Small intestine (tissue), 7 donors: ENCODE measurements around the gene MYZAP. TPM values are rescaled to one million over a fixed set of nuclear protein-coding genes. Genes with fewer than 3 reads are reported as not detected.

ENCODE experiments used
- DNase-seq, 2 donors: peaks; one replicate each; pipeline versions ENCODE4 v3.0.0 to v3.0.0-alpha.2; 2013
- FAIRE-seq: peaks from 2 replicates; lab custom pipeline; 2012; peaks lifted over from hg19 to GRCh38; lab: Jason Lieb, UNC
- H3K27ac ChIP-seq, 3 donors: one replicate each; pipeline ENCODE4 v1.5.1; 2013; ENCODE audit warnings: low read length in 2 of 3, mild to moderate bottlenecking in 2 of 3, control low read depth in 1 of 3, inconsistent platforms in 1 of 3, low read depth in 1 of 3, moderate library complexity in 1 of 3
- H3K27me3 ChIP-seq, 3 donors: one replicate each; pipeline ENCODE4 v1.6.1; 2013; ENCODE audit warnings: low read length in 3 of 3, inconsistent platforms in 1 of 3; ENCODE audit not compliant: control insufficient read depth in 3 of 3, insufficient read depth in 3 of 3
- H3K36me3 ChIP-seq, 3 donors: one replicate each; pipeline ENCODE4 v1.6.1; 2013; ENCODE audit warnings: low read length in 3 of 3, inconsistent platforms in 1 of 3, low read depth in 1 of 3, mild to moderate bottlenecking in 1 of 3, moderate library complexity in 1 of 3; ENCODE audit not compliant: control insufficient read depth in 3 of 3, insufficient read depth in 2 of 3
- H3K4me1 ChIP-seq, 3 donors: one replicate each; pipeline ENCODE4 v1.6.1; 2013; ENCODE audit warnings: low read length in 2 of 3, inconsistent platforms in 1 of 3, low read depth in 1 of 3, mild to moderate bottlenecking in 1 of 3, moderate library complexity in 1 of 3; ENCODE audit not compliant: control insufficient read depth in 3 of 3, insufficient read depth in 2 of 3
- H3K4me3 ChIP-seq, 3 donors: one replicate each; pipeline ENCODE4 v1.5.1; 2013; ENCODE audit warnings: low read length in 3 of 3, control low read depth in 1 of 3, inconsistent platforms in 1 of 3, low read depth in 1 of 3, mild to moderate bottlenecking in 1 of 3, moderate library complexity in 1 of 3
- H3K9me3 ChIP-seq, 2 donors: one replicate each; pipeline ENCODE4 v1.6.1; 2013; ENCODE audit warnings: low read depth in 1 of 2, low read length in 1 of 2; ENCODE audit not compliant: control insufficient read depth in 2 of 2, insufficient read depth in 1 of 2
- WGBS, 3 donors: extraction: QIAGEN DNeasy Blood & Tissue Kit; methylation state at CpG; one replicate each; pipeline ENCODE4 v1.1.7; 2013; 5-methylcytosine and 5-hydroxymethylcytosine counted together
- polyA plus RNA-seq, 4 donors: library from polyadenylated mRNA; stranded (reverse) in 3 of 4; unstranded in 1 of 4; fragments of 200-250 nt in 3 of 4; fragments of 120-200 nt in 1 of 4; gene quantifications; one replicate each; pipeline versions ENCODE4 v1.2.1 to v1.2.3, GENCODE V29; 2013
- donor health status: healthy with polysubstance abuse.
- donor health status: control.
- donor health status: control.
- donor health status: Bipolar disorder and iron deficiency.
- donor health status: healthy.

MYZAP gene
- polyA plus RNA-seq, 4 donors: 12.8 to 38.6 (median 28.5) TPM

- FAIRE-seq (no peak), DNase-seq (no peak)
- 89 to 92% (median 91%) methylated on average over 4 of the region's 4 CpGs for WGBS, 3 donors
- Histone ChIP-seq H3K27ac (no peak overlapping the region), H3K9me3 (no peaks in the 10 kb centered on the region), H3K36me3 (peaks cover 0 to 1% (median 0%) of the 10 kb centered on the region in 3 donors), H3K27me3 (no peaks in the 10 kb centered on the region), H3K4me3 (no peak overlapping the region), H3K4me1 (peaks cover 0 to 20% (median 12%) of the 10 kb centered on the region in 3 donors)
Measured at GRCh38 chr15:57652481-57652880, 60.8 kb downstream of the MYZAP start.

DNA sequence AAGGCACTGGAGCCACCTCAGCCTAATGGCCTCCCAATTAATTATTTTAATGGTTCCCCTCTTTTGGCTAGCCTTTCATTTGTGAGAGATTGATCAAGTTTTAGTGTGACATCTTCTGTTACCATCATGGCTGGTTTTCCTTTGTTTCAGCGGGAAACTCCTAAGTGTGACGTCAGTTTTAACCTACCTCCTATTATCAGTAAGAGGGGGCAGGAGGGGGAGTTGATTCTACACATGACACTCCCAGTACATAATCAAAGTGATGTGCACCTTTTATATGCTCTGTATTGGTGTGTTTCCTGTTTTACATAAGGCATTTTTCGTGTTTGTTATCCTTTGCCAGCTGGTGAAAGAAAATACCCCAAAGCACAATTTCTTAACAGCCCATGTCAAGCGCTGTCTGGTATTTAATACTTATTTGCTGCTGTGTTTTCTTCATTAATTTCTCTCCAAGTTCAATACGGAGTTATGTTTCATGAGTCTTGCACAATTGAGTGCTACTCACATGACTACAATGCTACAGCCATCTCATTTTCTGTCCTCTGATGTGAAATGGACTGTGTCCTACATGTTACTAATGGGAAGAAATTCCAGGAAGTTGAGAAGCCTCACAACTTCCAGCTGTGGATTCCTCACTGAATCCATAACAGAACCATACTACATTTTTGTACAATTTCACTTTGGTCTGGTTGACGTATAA, 62.6 kb downstream of the MYZAP start:
- H3K4me3 ChIP-seq: no peak overlapping the region
- no peaks in the 10 kb centered on the region for H3K9me3 ChIP-seq
- no peaks in the 10 kb centered on the region for H3K36me3 ChIP-seq
- H3K27ac ChIP-seq: peak overlapping the region in 1 of 3 donors; percentile 83
- H3K4me1 ChIP-seq: peaks cover 0 to 13% (median 12%) of the 10 kb centered on the region in 3 donors
- DNase-seq (peak; percentile 62 to 86), FAIRE-seq (no peak)
- WGBS, 3 donors: 68 to 77% (median 74%) methylated on average over 6 of the region's 6 CpGs
- no peaks in the 10 kb centered on the region for H3K27me3 ChIP-seq

- DNase-seq (peak; percentile 46 to 62), FAIRE-seq (no peak)
- Histone ChIP-seq H3K4me3 (no peak overlapping the region), H3K36me3 (no peaks in the 10 kb centered on the region), H3K27me3 (no peaks in the 10 kb centered on the region), H3K4me1 (peaks cover 0 to 13% (median 12%) of the 10 kb centered on the region in 3 donors), H3K27ac (peak overlapping the region in 1 of 3 donors; percentile 83), H3K9me3 (no peaks in the 10 kb centered on the region)
- 49 to 78% (median 74%) methylated on average over 6 of the region's 6 CpGs for WGBS, 3 donors
Measured at GRCh38 chr15:57655053-57655452, 63.3 kb downstream of the MYZAP start.

DNA sequence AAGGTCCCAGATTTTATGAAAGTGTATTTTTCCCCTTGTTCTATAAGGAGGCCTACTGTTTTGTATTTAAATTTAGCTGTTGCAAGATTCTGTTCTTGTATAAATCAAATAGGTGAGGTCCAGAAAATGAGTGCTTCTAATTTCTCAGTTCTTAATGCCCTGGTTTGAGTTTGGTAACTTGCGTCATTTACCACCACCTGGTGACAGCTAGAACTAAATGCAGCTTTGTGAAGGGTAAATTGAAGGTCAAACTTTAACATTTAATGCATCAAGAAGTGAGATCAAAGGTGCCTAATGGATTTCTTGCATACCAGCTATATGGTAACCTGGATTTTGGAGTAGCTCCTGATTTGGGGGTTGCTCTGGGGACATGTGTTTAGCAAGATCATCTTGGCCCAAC, 64.1 kb downstream of the MYZAP start:
- Histone ChIP-seq H3K9me3 (no peaks in the 10 kb centered on the region), H3K27me3 (no peaks in the 10 kb centered on the region), H3K4me1 (peaks cover 0 to 13% (median 12%) of the 10 kb centered on the region in 3 donors), H3K27ac (no peak overlapping the region), H3K36me3 (peaks cover 0 to 3% (median 0%) of the 10 kb centered on the region in 3 donors), H3K4me3 (no peak overlapping the region)
- WGBS, 3 donors: 89 to 90% (median 90%) methylated on average over 1 of the region's 1 CpG
- no peak for FAIRE-seq
- DNase-seq: no peak

DNA sequence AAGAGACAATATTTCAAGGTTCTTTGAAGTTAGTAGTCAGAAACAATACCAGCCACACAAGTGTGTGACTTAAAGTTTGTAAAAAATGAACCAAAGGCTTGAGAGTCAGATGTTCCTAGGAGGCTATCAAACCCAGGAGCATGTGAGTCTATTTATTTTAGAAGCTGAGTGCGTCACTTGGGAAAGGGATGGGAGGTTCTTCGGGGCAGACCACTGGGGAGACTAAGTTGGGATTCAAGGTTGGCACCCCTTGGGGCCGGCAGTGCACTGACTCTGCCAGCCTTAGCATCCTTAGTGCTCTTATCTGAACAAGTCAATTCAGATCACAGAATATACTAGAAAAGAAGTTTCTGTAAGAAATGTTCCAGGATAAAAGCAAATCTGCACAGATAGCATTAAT, 64.7 kb downstream of the MYZAP start:
- Histone ChIP-seq H3K27me3 (no peaks in the 10 kb centered on the region), H3K4me3 (no peak overlapping the region), H3K27ac (no peak overlapping the region), H3K4me1 (peaks cover 2 to 14% (median 12%) of the 10 kb centered on the region in 3 donors), H3K9me3 (no peaks in the 10 kb centered on the region), H3K36me3 (peaks cover 0 to 3% (median 0%) of the 10 kb centered on the region in 3 donors)
- 85 to 96% (median 87%) methylated on average over 3 of the region's 3 CpGs for WGBS, 3 donors
- FAIRE-seq (no peak), DNase-seq (no peak)

DNA sequence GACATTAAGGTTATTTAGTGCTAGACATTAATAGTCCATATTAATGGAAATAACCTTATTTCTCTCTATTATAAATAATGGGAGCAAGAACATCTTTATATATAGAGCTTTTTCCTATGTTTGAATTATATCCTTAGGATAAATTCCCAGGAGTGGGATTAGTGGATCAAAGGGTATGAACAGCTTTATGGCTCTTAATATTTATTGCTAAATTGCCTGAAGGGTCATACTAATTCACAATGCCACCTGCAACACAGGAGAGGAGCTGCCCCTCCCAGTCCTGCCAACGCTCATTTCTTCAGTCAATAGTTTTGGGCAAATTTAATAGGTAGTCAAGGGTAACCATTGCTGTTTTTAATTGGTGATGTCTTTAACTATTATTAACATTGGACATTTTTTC, 65.9 kb downstream of the MYZAP start:
- Histone ChIP-seq H3K27ac (no peak overlapping the region), H3K9me3 (no peaks in the 10 kb centered on the region), H3K4me3 (no peak overlapping the region), H3K4me1 (peaks cover 2 to 25% (median 14%) of the 10 kb centered on the region in 3 donors), H3K36me3 (peaks cover 0 to 3% (median 0%) of the 10 kb centered on the region in 3 donors), H3K27me3 (no peaks in the 10 kb centered on the region)
- no peak for FAIRE-seq
- peak in 1 of 2 donors; percentile 35 for DNase-seq
- 15 to 63% (median 28%) methylated on average over 1 of the region's 1 CpG for WGBS, 3 donors

- Histone ChIP-seq H3K36me3 (peaks cover 0 to 10% (median 3%) of the 10 kb centered on the region in 3 donors), H3K9me3 (no peaks in the 10 kb centered on the region), H3K4me1 (peaks cover 2 to 20% (median 9%) of the 10 kb centered on the region in 3 donors), H3K27ac (peak overlapping the region; percentile 33 to 48 (median 41)), H3K27me3 (no peaks in the 10 kb centered on the region), H3K4me3 (no peak overlapping the region)
- 13 to 50% (median 28%) methylated on average over 3 of the region's 3 CpGs for WGBS, 3 donors
- FAIRE-seq: no peak
- DNase-seq: peak; percentile 69 to 84
Measured at GRCh38 chr15:57662091-57662744, 70.5 kb downstream of the MYZAP start.

DNA sequence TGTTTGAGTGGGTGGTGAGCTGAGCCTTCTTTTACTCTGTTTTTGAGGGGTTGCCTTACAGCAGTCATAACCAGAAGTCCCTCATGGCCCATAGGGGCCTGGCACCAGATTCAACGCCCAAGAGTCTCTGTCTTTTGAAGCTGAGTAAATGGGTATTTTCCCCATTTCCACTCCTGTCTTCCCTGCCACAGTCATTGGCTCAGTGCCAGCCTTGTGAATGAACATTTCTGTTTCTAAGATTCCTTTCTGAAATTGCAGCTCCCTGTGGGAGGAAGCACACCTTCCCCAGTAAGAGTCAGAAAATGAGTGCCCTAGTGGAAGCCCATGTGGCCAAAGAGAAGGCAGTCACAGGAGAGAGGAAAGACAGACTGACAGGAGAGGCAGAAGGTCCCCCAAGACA, 71.1 kb downstream of the MYZAP start:
- Histone ChIP-seq H3K27me3 (no peaks in the 10 kb centered on the region), H3K4me1 (peaks cover 2 to 22% (median 9%) of the 10 kb centered on the region in 3 donors), H3K27ac (peak overlapping the region in 2 of 3 donors; percentile 33 to 48), H3K36me3 (peaks cover 0 to 10% (median 3%) of the 10 kb centered on the region in 3 donors), H3K4me3 (no peak overlapping the region), H3K9me3 (no peaks in the 10 kb centered on the region)
- DNase-seq (no peak), FAIRE-seq (no peak)
- WGBS, 3 donors: 43 to 64% (median 47%) methylated on average over 1 of the region's 1 CpG
